WTC11 (cell line): ENCODE results near the gene ELAC2. TPM values are rescaled to one million over a fixed set of nuclear protein-coding genes. Genes with fewer than 3 reads are reported as not detected.

Experiments
- ATAC-seq: fragments of 200-7000 bp; cut with Tn5 transposase; 2 replicates; pipeline ENCODE4 v1.10.0; 2021; ENCODE audit warnings: mild to moderate bottlenecking, moderate library complexity
- CTCF ChIA-PET: fragments of 300-600 bp; sonication (Branson Sonifier 250); formaldehyde crosslinking; loops from one replicate; lab custom pipeline; 2021; ENCODE audit warnings: antibody characterized with exemption; lab: Charles Lee
- POLR2A ChIA-PET: fragments of 350-600 bp; sonication (Branson Sonifier 250); formaldehyde crosslinking; loops from one replicate; lab custom pipeline; 2021; ENCODE audit warnings: antibody characterized with exemption; lab: Charles Lee
- DNase-seq: peaks from one replicate; pipeline ENCODE4 v3.0.0; 2021; ENCODE audit warnings: low spot score
- H3K27ac Mint-ChIP-seq: 2 replicates; pipeline ENCODE4 v1.8.0; 2021; ENCODE audit warnings: mixed read lengths
- H3K27me3 Mint-ChIP-seq: 2 replicates; pipeline ENCODE4 v1.8.0; 2021; ENCODE audit warnings: low read depth, mild to moderate bottlenecking, moderate library complexity, mixed read lengths
- H3K36me3 Mint-ChIP-seq: 2 replicates; pipeline ENCODE4 v1.8.0; 2021; ENCODE audit warnings: mixed read lengths
- H3K4me1 Mint-ChIP-seq: 2 replicates; pipeline ENCODE4 v1.8.0; 2022; ENCODE audit warnings: mixed read lengths
- H3K4me3 Mint-ChIP-seq: 2 replicates; pipeline ENCODE4 v1.8.0; 2021; ENCODE audit warnings: mild to moderate bottlenecking, moderate library complexity, mixed read lengths
- H3K9me3 Mint-ChIP-seq: 2 replicates; pipeline ENCODE4 v1.8.0; 2021; ENCODE audit warnings: mixed read lengths
- ATF6 ChIP-seq: sonication (generic); formaldehyde crosslinking; IDR thresholded peaks from 2 replicates; pipeline ENCODE4 v1.8.1; 2023; ENCODE audit warnings: mild to moderate bottlenecking, missing genetic modification reagents
- CREB1 ChIP-seq: sonication (generic); formaldehyde crosslinking; IDR thresholded peaks from 2 replicates; pipeline ENCODE4 v1.8.0; 2023; ENCODE audit warnings: mild to moderate bottlenecking, missing genetic modification reagents
- ERG ChIP-seq: fragments of 250-450 bp; sonication (Bioruptor Pico); IDR thresholded peaks from 2 replicates; pipeline ENCODE4 v1.8.0; 2021; ENCODE audit warnings: mild to moderate bottlenecking
- ESRRA ChIP-seq: sonication (generic); formaldehyde crosslinking; IDR thresholded peaks from 2 replicates; pipeline ENCODE4 v1.8.1; 2022; ENCODE audit warnings: mild to moderate bottlenecking, missing genetic modification reagents, borderline replicate concordance
- ETV6 ChIP-seq: sonication (generic); formaldehyde crosslinking; IDR thresholded peaks from 2 replicates; pipeline ENCODE4 v1.8.1; 2022; ENCODE audit warnings: mild to moderate bottlenecking, missing genetic modification reagents
- FOXK1 ChIP-seq: sonication (generic); formaldehyde crosslinking; IDR thresholded peaks from 2 replicates; pipeline ENCODE4 v1.8.0; 2022; ENCODE audit warnings: mild to moderate bottlenecking, moderate library complexity, missing genetic modification reagents
- GTF2I ChIP-seq: fragments of 250-450 bp; sonication (Bioruptor Pico); conservative IDR thresholded peaks from 2 replicates; pipeline ENCODE4 v1.4.0; 2021; ENCODE audit warnings: mild to moderate bottlenecking
- IRF2 ChIP-seq: sonication (generic); formaldehyde crosslinking; IDR thresholded peaks from 2 replicates; pipeline ENCODE4 v1.8.0; 2022; ENCODE audit warnings: low read depth, missing genetic modification reagents, borderline replicate concordance
- JAZF1 ChIP-seq: fragments of 250-450 bp; sonication (Bioruptor Pico); IDR thresholded peaks from 2 replicates; pipeline ENCODE4 v1.9.0; 2021; ENCODE audit warnings: moderate library complexity, mild to moderate bottlenecking, inconsistent platforms
- KAT7 ChIP-seq: sonication (generic); formaldehyde crosslinking; IDR thresholded peaks from 2 replicates; pipeline ENCODE4 v1.8.1; 2023; ENCODE audit warnings: missing genetic modification reagents, mild to moderate bottlenecking, borderline replicate concordance
- MLX ChIP-seq: sonication (generic); formaldehyde crosslinking; IDR thresholded peaks from 2 replicates; pipeline ENCODE4 v1.8.1; 2023; ENCODE audit warnings: mild to moderate bottlenecking, missing genetic modification reagents, moderate library complexity
- NFYB ChIP-seq: sonication (generic); formaldehyde crosslinking; conservative IDR thresholded peaks from 2 replicates; pipeline ENCODE4 v1.8.0; 2022; ENCODE audit warnings: low read depth, missing genetic modification reagents
- NR1H2 ChIP-seq: sonication (generic); formaldehyde crosslinking; IDR thresholded peaks from 2 replicates; pipeline ENCODE4 v1.9.0; 2021; ENCODE audit warnings: mild to moderate bottlenecking, moderate library complexity, missing genetic modification reagents
- PRRX2 ChIP-seq: fragments of 250-450 bp; sonication (Bioruptor Pico); IDR thresholded peaks from 2 replicates; pipeline ENCODE4 v1.8.0; 2021; ENCODE audit warnings: mild to moderate bottlenecking
- RORB ChIP-seq: fragments of 250-450 bp; sonication (Bioruptor Pico); IDR thresholded peaks from 2 replicates; pipeline ENCODE4 v1.9.0; 2021; ENCODE audit warnings: mild to moderate bottlenecking
- SMAD3 ChIP-seq: sonication (generic); formaldehyde crosslinking; IDR thresholded peaks from 2 replicates; pipeline ENCODE4 v1.8.0; 2022; ENCODE audit warnings: missing genetic modification reagents, mild to moderate bottlenecking, borderline replicate concordance
- SP1 ChIP-seq: sonication (generic); formaldehyde crosslinking; conservative IDR thresholded peaks from 2 replicates; pipeline ENCODE4 v1.8.1; 2022; ENCODE audit warnings: missing genetic modification reagents
- TP53 ChIP-seq: sonication (generic); formaldehyde crosslinking; IDR thresholded peaks from 2 replicates; pipeline ENCODE4 v1.8.1; 2023; ENCODE audit warnings: mild to moderate bottlenecking, missing genetic modification reagents
- USF1 ChIP-seq: sonication (generic); formaldehyde crosslinking; IDR thresholded peaks from 2 replicates; pipeline ENCODE4 v1.8.0; 2022; ENCODE audit warnings: mild to moderate bottlenecking, missing genetic modification reagents
- ZBTB21 ChIP-seq: sonication (generic); formaldehyde crosslinking; IDR thresholded peaks from 2 replicates; pipeline ENCODE4 v1.8.1; 2023; ENCODE audit warnings: mild to moderate bottlenecking, missing genetic modification reagents, borderline replicate concordance
- ZNF121 ChIP-seq: sonication (generic); formaldehyde crosslinking; IDR thresholded peaks from 2 replicates; pipeline ENCODE4 v1.8.0; 2023; ENCODE audit warnings: missing genetic modification reagents
- ZNF138 ChIP-seq: sonication (generic); formaldehyde crosslinking; conservative IDR thresholded peaks from 2 replicates; pipeline ENCODE4 v1.8.1; 2022; ENCODE audit warnings: mild to moderate bottlenecking, moderate library complexity, missing genetic modification reagents
- ZNF671 ChIP-seq: fragments of 250-450 bp; sonication (Bioruptor Pico); IDR thresholded peaks from 2 replicates; pipeline ENCODE4 v1.8.0; 2021; ENCODE audit warnings: mild to moderate bottlenecking
- total RNA-seq: library from RNA; stranded (reverse); gene quantifications from 3 replicates; pipeline ENCODE4 v1.2.3, GENCODE V29; 2021
- TF ChIP-seq, protein P1 (sequence below): sonication (generic); formaldehyde crosslinking; conservative IDR thresholded peaks from 2 replicates; pipeline ENCODE4 v1.8.1; 2023; ENCODE audit warnings: mild to moderate bottlenecking, low read depth, missing genetic modification reagents, moderate library complexity
- TF ChIP-seq, protein P2 (sequence below): sonication (generic); formaldehyde crosslinking; IDR thresholded peaks from 2 replicates; pipeline ENCODE4 v1.8.1; 2022; ENCODE audit warnings: mild to moderate bottlenecking, missing genetic modification reagents, moderate library complexity, borderline replicate concordance
- TF ChIP-seq, protein P3 (sequence below): sonication (generic); formaldehyde crosslinking; IDR thresholded peaks from 2 replicates; pipeline ENCODE4 v1.8.0; 2022; ENCODE audit warnings: mild to moderate bottlenecking, missing genetic modification reagents

Gene ELAC2
- total RNA-seq, 1 experiment from 2014 or later = 86.9 TPM

- ChIA-PET POLR2A (no interaction called here), CTCF (no interaction called here)
- no peak overlapping the region for H3K4me3 Mint-ChIP-seq
These were observed 51.4 kb downstream of the ELAC2 start for GRCh38 chr17:12966413-12966812.

GRCh38 chr17:12965988-12966387, 51.8 kb downstream of the ELAC2 start:
- H3K4me3 Mint-ChIP-seq = no peak overlapping the region
- no peaks in the 10 kb centered on the region for H3K27me3 Mint-ChIP-seq
- ATAC-seq (no peak), DNase-seq (no peak)
- peaks cover 11% of the 10 kb centered on the region for H3K4me1 Mint-ChIP-seq
- ChIA-PET POLR2A (no interaction called here), CTCF (no interaction called here)
- TF ChIP-seq PRRX2 (CRISPR knock-in tag) = no peak
- TF ChIP-seq ESRRA (CRISPR knock-in tag) = no peak
- no peak for TF ChIP-seq ZNF121
- no peak for TF ChIP-seq RORB (CRISPR knock-in tag)
- TF ChIP-seq, protein P1, sequence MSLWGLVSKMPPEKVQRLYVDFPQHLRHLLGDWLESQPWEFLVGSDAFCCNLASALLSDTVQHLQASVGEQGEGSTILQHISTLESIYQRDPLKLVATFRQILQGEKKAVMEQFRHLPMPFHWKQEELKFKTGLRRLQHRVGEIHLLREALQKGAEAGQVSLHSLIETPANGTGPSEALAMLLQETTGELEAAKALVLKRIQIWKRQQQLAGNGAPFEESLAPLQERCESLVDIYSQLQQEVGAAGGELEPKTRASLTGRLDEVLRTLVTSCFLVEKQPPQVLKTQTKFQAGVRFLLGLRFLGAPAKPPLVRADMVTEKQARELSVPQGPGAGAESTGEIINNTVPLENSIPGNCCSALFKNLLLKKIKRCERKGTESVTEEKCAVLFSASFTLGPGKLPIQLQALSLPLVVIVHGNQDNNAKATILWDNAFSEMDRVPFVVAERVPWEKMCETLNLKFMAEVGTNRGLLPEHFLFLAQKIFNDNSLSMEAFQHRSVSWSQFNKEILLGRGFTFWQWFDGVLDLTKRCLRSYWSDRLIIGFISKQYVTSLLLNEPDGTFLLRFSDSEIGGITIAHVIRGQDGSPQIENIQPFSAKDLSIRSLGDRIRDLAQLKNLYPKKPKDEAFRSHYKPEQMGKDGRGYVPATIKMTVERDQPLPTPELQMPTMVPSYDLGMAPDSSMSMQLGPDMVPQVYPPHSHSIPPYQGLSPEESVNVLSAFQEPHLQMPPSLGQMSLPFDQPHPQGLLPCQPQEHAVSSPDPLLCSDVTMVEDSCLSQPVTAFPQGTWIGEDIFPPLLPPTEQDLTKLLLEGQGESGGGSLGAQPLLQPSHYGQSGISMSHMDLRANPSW (CRISPR knock-in tag) = no peak
- TF ChIP-seq NFYB (CRISPR knock-in tag) = no peak
- TF ChIP-seq ZBTB21 (CRISPR knock-in tag) = no peak
- no peak for TF ChIP-seq ERG (CRISPR knock-in tag)
- TF ChIP-seq TP53 = no peak
- no peaks in the 10 kb centered on the region for H3K9me3 Mint-ChIP-seq
- no peak overlapping the region for H3K27ac Mint-ChIP-seq
- peaks cover 10% of the 10 kb centered on the region for H3K36me3 Mint-ChIP-seq

More at GRCh38 chr17:12966413-12966812, 51.4 kb downstream of the ELAC2 start:
- TF ChIP-seq KAT7 (CRISPR knock-in tag) (no peak), NR1H2 (no peak), MLX (no peak), FOXK1 (CRISPR knock-in tag) (no peak), ETV6 (CRISPR knock-in tag) (no peak)
- TF ChIP-seq, protein P2, sequence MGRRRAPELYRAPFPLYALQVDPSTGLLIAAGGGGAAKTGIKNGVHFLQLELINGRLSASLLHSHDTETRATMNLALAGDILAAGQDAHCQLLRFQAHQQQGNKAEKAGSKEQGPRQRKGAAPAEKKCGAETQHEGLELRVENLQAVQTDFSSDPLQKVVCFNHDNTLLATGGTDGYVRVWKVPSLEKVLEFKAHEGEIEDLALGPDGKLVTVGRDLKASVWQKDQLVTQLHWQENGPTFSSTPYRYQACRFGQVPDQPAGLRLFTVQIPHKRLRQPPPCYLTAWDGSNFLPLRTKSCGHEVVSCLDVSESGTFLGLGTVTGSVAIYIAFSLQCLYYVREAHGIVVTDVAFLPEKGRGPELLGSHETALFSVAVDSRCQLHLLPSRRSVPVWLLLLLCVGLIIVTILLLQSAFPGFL (CRISPR knock-in tag) = no peak
- H3K27ac Mint-ChIP-seq = no peak overlapping the region
- no peaks in the 10 kb centered on the region for H3K27me3 Mint-ChIP-seq
- no peaks in the 10 kb centered on the region for H3K9me3 Mint-ChIP-seq
- peaks cover 11% of the 10 kb centered on the region for H3K4me1 Mint-ChIP-seq
- ATAC-seq = no peak
- DNase-seq = no peak
- peaks cover 10% of the 10 kb centered on the region for H3K36me3 Mint-ChIP-seq

- H3K27ac Mint-ChIP-seq = no peak overlapping the region
- H3K36me3 Mint-ChIP-seq = peaks cover 13% of the 10 kb centered on the region
- DNase-seq (no peak), ATAC-seq (no peak)
- ChIA-PET POLR2A (no interaction called here), CTCF (no interaction called here)
- peaks cover 11% of the 10 kb centered on the region for H3K4me1 Mint-ChIP-seq
- no peak overlapping the region for H3K4me3 Mint-ChIP-seq
- no peaks in the 10 kb centered on the region for H3K9me3 Mint-ChIP-seq
- no peaks in the 10 kb centered on the region for H3K27me3 Mint-ChIP-seq
- TF ChIP-seq, protein P3, sequence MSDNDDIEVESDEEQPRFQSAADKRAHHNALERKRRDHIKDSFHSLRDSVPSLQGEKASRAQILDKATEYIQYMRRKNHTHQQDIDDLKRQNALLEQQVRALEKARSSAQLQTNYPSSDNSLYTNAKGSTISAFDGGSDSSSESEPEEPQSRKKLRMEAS = no peak
- TF ChIP-seq CREB1 (CRISPR knock-in tag) = no peak
- TF ChIP-seq ZNF121 = no peak
- no peak for TF ChIP-seq NR1H2
- TF ChIP-seq SP1 (CRISPR knock-in tag) = no peak
- no peak for TF ChIP-seq IRF2 (CRISPR knock-in tag)
- TF ChIP-seq JAZF1 (CRISPR knock-in tag) = no peak
- no peak for TF ChIP-seq RORB (CRISPR knock-in tag)
- TF ChIP-seq TP53 = no peak
- TF ChIP-seq USF1 = no peak
- no peak for TF ChIP-seq ATF6 (CRISPR knock-in tag)
- TF ChIP-seq SMAD3 = no peak
- TF ChIP-seq ZNF671 (CRISPR knock-in tag) = no peak
- TF ChIP-seq ZNF138 (CRISPR knock-in tag) = no peak
- TF ChIP-seq GTF2I (CRISPR knock-in tag) = no peak
These were observed 53.0 kb downstream of the ELAC2 start for GRCh38 chr17:12964840-12965239.
